Pulmonary artery endothelial cell (primary cell): ENCODE results near the gene MTREX. TPM values are rescaled to one million over a fixed set of nuclear protein-coding genes. Genes with fewer than 3 reads are reported as not detected.

ENCODE experiments used
- DNase-seq: peaks from one replicate; pipeline ENCODE4 v3.0.0-alpha.2; 2011; ENCODE audit warnings: low read depth, low spot score
- total RNA-seq: library from RNA; depleted of rRNA; stranded (reverse); fragments of >200 nt; gene quantifications from 2 replicates; pipeline ENCODE4 v1.2.3, GENCODE V29; 2014

MTREX gene
- total RNA-seq, 1 donor from 2014 or later = 88.4 TPM

DNA sequence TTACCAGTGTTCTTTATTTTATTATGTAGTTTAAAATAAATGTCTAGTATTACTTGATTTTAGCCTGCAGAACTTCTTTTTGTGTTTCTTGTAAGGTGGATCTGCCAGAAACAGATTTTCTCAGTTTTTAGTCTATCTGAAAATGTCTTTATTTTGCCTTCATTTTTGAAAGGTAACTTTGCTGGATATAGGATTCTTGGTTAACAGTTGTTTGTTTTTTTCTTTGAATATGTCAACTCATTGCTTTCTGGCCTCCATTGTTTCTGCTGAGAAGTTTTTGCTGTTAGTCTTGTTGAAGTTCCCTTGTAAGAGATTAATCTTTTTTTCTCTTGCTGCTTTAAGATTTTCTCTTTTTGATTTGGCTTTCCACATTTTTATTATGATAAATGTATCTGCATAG is 75.5 kb downstream of the MTREX start:
- DNase-seq = no peak

DNA sequence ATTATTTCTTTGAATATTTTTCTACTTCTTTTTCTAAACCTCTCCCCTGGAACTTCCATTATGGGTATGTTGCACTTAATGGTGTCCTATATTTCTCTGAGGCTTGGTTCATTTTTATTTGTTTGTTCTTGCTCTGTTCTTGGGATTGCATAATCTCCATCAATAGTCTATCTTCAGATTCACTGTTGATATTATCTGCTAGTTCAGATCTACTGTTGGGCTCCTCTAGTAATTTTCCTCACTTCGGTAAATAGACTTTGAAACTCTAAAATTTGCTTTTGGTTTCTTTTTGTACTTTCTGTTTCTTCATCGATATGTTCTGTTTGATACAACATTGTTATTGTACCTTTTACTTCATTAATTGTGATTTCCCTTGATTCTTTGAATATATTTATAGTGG is 76.3 kb downstream of the MTREX start:
- DNase-seq = no peak

DNA sequence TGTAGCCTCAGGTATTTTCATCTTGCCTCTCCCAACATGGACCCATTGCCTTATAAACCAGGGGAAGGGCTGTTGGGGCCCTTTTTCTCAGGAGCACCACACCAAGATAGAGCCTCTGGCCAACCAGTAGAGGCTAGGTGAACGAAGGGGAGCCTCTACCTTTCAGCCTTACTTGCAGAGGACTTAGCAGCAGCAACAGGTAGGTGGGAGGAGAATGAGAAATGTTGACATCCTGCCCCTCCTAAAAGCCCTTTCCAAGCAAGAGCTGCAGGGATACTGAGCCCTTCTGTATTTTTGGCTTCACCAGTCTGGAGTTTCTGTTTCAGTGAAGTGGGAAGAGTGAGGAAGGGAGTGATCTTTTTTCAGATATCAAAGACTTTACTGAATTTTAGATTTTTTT is 77.4 kb downstream of the MTREX start:
- DNase-seq = no peak

DNA sequence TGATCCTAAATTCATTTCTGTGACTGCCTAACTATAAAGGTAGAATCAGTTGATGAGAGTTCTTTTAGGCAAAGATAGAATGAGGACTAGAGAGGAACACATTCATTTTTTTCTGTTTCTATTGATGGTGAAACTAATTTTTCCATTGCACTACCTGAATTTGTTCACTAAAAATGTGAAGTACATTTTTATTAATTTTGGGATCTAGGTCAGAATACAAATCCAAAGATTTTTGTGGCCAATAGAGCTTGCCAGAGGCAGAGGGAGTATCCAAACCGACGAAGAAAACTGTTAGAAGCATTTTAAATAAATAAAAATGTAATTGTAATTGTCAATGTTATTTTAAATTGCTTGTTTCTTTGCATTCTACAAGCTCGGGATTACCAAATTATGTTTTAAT is 78.1 kb downstream of the MTREX start:
- DNase-seq = no peak

DNA sequence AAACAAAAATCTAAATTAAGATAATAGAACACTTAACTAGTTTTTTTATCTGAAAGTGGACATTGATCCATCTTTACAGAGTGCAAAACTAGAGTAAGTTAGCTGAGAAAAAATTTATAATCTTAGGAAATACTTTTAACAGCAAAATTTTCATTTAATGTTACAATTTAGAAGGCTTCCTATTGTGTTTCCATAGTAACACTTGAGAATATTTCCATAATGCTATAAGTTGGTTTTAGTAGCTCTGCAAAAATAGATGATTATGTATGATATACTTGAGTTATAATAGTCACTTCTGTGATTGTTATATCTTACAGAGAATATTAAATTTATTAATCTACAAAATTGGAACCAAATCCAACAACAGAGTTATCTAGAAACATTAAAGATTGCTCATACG is 78.6 kb downstream of the MTREX start:
- no peak for DNase-seq

DNA sequence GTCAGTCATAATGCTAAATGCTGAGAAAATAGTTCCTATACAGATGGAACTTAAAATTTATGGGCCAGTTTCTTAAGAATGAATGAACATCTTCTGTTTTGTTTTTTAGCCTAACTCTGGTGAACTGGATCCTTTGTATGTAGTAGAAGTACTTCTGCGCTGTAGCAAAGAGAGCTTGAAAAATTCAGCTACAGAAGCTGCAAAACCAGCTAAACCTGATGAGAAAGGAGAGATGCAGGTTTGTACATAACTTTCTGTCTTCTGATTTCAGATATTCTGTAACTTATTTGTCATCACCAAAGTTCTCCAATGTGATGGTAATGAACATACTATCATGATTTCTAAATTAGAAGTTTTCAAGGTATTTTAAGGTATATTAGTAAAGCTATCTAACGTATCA is 80.1 kb downstream of the MTREX start:
- no peak for DNase-seq

DNA sequence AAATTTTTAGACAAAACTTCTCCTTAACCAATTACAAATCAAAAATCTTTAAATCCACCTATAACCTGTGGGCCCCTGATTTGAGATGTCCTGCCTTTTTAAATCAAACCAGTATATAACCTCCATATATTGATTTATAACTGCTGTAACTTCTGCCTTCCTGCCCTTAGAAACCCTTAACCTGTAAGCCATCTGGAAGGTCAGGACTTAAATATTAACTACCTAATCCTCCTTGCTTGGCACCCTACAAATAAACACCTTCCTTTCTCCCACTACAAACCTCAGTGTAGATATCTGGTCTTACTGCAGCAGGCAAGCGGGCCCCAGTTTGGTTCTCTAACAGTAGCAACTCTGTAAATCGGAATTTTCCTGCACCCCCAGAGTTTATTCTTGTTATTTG is 83.9 kb downstream of the MTREX start:
- no peak for DNase-seq

DNA sequence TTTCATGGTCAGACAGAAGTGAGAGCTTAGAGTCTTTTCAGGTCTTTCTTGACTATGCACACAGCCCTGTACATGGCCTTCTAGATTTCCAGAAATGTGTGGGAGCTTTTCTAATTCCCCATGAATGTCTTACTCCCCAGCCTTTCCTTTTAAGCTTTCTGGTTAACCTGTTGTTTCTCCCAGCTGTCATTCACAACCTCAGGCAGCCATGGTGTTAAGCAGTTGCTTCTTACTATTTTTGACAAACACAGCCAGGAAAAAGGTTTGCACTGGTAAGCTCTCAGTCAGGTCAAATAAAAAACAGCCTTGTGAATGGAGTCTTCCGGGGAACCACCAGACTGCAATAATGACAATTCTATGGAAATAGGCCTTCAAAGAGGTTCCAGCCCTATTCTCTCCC is 84.9 kb downstream of the MTREX start:
- no peak for DNase-seq

DNA sequence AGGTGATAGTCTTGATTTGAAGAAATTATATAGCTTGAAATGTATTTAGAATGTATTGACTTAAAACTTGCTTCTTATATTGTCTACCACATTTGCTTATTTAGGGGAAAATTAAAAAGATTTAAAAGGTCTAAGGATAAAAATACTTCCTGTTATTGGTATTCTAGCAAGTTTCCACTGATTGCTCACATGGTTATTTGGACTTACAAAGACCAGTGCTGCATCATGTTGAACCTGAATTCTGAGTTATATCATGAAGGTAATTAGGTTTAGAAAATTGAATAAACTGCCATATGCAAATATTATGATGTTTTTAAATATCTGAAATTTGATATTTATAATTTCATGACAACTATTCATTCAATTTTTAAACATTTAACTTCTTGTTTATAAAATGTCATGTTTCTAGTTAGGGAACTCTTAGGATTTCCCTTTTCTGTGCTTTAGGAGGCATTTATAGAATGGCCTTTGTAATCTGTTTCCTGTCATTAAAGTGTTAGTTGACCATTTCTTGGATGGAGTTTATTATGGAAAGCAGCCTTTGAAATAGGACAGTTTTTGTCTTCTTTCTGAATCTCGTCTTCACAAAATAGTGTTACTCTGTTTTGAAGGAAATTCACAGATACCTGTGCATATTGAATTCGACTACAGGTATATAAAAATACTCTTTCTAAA is 85.8 kb downstream of the MTREX start:
- DNase-seq = no peak

DNA sequence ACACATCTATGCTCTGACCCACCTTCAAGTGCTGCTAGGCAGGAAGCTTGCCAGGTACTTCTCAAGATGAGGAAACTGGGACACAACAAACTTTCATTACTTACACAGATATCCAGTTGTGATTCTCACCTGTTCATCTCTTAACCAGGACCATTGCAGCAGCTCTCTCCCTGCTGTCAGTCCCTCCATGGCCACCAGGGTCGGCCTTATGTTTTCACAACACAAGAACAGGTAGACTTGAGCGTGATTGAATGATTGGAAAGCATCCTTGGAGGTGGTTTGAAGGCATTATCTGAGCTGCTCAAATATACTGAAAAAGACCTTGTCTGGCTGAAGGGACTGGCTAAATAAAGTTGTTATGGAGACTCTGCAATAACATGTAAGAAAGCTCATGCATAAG is 94.4 kb downstream of the MTREX start:
- DNase-seq = no peak

DNA sequence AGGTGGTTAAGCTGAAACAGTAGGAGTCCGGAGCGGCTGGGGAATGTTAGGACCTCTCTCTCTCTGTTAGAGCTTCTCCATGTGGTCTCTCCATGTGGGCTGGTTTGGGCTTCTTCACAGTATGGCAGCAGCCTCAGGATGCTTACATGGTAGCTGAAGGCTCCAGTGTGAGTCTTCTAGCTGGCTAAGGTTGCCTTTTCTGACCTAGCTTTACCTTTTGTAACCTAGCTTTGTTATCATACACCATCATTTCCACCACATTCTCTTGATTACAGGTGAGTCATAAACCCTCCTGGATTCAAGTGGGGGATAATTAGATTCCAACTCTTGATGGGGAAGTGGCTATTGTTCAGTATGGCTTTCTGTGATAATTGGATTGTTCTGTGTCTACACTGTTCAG is 98.5 kb downstream of the MTREX start:
- DNase-seq = no peak

DNA sequence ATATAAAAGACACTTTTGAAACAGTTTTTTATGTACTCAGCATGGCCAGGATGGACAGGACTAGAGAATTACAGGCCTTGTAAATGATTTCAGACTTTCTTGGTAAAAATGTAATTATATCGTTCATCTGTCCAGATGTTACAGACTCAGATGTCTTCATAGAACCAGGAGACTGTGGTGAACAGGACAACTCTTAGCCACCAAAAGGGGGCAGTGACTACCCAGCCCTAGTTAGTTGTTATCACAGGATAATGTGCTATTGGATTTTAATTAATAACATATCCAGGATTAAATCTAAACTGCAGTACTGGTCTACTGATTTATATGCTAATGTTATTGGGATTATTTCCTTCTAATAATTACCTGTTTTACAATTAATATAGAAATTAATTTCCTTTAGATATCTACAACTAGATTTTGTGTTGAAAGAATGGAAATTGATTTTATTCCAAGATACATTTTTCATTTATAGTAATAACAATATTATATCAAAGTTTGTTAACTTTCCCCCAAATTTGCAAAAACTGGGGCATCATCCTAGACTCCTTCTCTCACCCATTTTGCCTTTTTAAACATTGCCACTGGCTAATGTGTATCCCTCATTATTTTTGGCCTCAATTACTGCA is 99.4 kb downstream of the MTREX start:
- DNase-seq = peak; percentile 20

DNA sequence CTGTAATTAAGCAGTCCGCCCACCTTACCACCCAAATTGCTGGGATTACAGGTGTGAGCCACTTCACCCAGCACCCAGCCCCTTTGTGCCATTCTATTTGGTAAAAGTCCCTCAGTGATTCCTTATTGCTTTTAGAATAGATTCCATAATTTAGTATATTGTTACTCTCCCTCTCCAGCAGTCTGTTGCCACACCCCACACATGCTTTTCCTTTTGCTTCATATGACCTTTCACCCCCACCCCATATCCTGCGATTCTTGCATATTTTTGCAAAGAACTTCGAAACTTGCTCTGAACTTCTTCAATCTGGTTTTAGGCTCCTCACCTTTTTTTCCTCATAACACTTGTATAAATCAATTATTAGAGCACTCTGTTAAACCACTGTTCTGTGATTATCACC is 100.2 kb downstream of the MTREX start:
- no peak for DNase-seq

DNA sequence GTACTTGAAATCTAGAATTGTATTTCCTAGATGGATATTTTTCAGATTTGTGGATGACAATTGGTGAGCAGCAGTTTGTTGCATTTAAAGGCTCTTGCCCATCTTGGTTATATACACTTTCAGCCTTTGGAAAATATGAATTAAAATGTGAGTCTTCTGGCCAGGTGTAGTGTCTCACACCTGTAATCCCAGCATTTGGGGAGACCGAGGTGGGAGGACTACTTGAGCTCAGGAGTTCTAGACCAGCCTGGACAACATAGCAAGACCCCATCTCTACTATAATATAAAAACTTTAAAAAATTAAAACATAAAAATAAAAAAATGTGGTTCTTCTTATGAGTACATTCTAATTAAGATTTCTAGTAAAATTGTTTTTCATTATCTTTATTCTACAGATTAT is 102.0 kb downstream of the MTREX start:
- no peak for DNase-seq

DNA sequence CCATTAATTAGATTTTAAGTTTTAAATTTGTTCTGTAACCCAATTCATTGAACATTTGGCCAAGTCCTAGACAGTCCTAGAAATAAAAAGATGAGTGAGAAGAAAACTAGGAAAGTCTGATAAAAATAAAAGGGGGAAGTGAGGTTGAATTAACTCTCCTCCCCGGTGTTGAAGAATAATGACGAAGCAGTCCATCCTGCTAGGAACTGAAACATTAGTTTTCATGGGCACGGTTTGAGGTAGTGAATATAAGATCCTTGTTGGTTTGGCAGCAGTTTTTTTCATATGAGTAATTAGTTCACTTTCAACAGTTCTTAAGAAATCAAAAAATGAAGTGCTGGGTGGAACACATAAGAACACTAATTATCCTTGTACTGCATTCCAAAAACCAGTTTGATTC is 103.1 kb downstream of the MTREX start:
- DNase-seq = no peak

DNA sequence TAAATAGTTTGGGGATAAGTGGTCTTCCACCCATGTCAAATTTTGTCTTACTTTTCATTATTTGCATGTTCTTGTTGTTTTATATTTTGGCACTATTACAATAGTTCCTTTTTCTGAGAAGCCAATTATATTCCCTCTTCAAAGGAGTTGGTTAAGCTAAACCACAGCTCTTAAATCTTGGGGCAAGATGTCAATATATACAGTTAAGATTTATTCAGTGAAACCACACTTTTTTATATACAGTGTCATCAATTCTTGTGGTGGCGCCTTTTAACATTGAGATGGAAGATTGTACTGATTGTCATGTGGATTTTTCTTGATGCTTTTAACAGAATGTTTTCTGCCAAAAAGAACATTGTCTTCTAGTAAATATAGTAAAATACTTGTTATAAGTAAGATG is 104.1 kb downstream of the MTREX start:
- no peak for DNase-seq

DNA sequence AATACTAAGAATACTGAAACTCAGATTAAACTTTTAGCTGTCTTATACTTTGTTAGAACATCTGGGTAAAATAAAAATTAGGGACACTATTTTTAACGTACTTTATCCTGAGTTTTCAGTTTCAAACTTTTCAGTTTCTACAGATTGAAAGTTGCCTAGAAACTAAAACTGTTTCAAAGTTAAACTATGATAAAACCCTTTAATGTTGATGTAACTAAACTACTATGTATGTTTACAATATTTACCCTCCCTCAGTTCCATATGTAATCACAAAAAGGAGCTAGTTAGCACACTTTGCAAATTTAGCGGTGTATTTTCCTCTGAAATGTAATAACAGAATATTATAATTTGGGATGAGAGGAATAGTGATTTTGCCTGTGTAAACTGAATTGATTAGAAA is 105.9 kb downstream of the MTREX start:
- no peak for DNase-seq

DNA sequence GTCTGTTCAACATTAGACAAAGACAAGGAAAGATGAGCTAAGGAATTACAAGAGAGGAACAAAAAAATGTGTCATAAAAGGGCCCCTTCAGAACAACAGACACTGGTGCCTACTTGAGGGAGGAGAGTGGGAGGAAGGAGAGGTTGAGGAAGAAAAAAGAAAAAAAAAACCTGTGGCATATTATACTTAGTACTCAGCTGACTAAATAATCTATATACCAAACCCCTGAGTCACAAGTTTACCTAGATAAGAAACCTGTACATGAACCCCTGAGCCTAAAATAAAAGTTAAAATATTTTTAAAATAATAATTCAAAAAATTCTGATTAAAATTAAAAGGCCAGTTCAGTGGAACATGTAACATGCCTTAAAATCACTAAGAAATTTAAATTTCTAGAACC is 107.3 kb downstream of the MTREX start:
- no peak for DNase-seq

DNA sequence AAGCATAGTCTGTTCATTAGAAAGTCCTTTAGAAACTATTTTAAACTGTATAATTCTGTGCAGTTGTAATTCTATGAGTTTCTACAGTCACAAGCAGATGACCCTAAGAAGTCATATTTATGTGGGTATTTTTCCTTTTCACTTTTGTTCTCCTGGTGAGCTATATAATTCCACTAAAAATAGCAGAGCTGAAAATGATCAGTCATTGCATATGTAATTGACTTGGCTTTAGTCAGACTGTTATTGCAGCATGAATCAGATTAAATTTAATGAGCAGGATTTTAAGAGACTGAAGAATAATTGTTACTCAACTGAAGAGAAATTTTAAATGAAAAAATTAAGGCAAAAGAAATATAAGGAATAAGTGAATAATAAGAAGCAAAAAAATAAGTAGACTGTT is 108.5 kb downstream of the MTREX start:
- DNase-seq = no peak

DNA sequence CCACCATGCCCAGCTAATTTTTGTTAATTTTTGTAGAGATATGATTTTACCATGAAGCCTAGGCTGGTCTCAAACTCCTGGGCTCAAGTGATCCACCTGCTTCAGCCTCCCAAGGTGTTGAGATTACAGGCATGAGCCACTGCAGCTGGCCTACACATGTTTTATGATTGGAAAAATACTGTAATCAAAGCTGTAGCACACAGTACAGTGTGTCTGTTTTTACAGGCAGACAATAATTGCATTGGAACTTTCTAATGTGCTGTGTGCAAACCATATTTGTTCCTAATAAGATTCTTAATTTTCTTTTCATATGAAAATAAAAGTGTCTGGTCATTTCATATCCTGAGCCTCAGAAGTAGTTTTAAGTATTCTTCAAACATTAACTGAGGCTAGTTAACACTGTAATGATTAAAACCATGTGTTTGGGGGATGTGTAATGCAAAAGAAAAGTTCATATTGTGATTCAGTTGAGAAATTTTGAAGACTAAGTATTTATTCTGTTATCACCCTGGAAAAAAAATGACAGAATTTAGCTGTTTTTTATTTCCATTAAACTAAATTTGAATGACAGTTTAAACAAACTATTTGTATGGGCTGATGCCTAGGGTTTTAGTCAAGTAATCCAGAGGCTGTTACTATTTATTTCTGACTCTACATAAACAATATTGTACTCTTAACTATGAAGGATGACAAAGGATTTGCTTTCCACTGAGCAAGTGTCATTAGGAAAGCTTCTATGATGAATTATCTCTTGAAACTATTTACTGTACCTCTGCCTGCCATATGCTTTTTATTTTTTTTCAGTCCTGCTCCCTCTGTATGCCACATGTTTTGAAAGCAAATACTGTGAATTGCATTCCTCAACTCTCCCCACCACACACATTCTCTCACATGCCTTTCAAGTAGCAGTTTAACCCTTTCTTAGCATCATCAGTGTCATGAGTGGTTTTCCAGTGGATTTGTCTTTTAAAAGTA is 111.5 kb downstream of the MTREX start:
- DNase-seq = no peak

DNA sequence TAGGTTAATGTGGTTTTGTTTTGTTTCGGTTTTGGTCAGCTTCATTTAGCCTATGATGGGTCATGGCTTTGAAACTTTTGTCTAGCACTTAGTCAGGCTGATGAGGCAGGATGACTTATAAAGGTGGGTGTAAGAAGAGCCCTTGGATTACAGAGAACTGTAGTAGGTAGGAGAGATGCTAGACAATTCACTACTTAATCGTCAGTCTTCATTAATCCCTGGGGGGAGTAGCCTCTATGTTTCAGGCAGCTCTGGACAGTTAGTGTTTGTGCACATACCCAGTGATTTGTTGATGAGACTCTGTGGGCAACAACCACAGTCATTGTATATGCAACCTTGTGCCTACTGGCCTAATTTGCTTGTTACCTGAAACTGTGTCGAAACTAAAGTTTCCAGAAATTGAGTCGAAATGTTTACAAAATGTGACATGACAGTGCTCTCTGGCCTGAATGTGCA is 113.3 kb downstream of the MTREX start:
- DNase-seq = no peak

DNA sequence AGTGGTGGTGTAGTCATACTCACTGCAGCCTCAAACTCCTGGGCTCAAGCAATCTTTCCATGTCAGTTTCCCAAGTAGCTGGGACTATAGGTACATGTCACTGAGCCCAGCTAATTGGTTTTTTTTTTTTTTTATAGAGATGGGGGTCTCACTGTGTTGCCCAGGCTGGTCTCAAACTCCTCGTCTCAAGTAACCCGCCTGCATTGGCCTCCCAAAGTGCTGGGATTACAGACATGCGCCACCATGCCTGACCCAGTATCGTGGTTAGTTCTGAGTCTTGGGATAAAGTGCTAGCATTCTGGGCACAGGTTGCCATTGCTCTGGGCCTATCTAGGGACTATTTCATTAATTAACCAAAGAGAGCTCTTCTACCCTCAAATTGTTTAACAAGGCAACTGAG is 118.7 kb downstream of the MTREX start:
- DNase-seq = no peak
